ENCODE measurements around the gene FEZF2. TPM values are rescaled to one million over a fixed set of nuclear protein-coding genes. Genes with fewer than 3 reads are reported as not detected.

The FEZF2 gene
- total and polyA plus RNA-seq, 2 of the 8 experiments (the other 6 are each of a cell fraction or from before 2014, with no cell fraction given): 0.06 TPM; not detected in 1

DNA sequence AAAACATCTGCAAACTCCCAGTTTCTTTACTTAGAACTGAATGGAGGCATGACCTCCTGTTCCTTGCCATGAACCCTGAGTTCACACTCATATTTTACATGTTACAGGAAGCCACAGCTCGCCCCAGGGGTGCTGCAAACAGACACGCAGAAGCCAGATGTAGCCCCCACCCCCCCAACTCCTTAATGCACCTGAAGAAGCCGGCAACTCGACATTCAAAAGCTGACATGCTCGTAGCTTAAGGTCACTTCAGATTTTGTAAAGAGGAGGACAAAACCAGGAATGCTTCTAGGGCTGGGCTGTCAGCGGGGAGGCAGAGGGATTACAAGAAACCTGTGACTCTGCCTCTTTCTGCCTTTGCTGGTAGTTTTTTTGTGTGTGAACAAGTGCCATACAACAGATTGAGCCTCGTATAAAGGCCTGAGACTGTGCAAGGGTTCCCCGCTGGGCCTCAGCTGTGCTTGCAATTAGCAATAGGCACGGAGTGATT is 42.0 kb upstream of the FEZF2 start (continued):
- TF ChIP-seq GTF2F1 (IDR thresholded peaks at IDR 0.05; ENCODE audit: borderline replicate concordance, low read depth, low read length) (no peak), POLR2AphosphoS5 (IDR thresholded peaks at IDR 0.05; ENCODE audit: low read depth, low read length) (peak; percentile 35; the same call in 1 of the 2 replicates), RBBP5 (IDR thresholded peaks at IDR 0.05; ENCODE audit: borderline replicate concordance, low read depth, low read length) (peak; percentile 64; the same call in 1 of the 2 replicates), JUND (IDR thresholded peaks at IDR 0.05; ENCODE audit: low read length) (no peak), TAF1 (IDR thresholded peaks at IDR 0.05; ENCODE audit: low read depth, low read length) (no peak), CBX5 (IDR thresholded peaks at IDR 0.05; ENCODE audit: low read depth, low read length) (no peak), SRF (IDR thresholded peaks at IDR 0.05; ENCODE audit: low read depth, low read length) (no peak), EP300 (IDR thresholded peaks at IDR 0.05; ENCODE audit: borderline replicate concordance in 1 of 2, low read depth in 2 of 2, low read length in 2 of 2) (peak in 1 of 2 experiments; percentile 88; a peak in 1 of 3 replicates), SP1 (IDR thresholded peaks at IDR 0.05; ENCODE audit: low read depth, low read length) (peak; percentile 72), MAFK (IDR thresholded peaks at IDR 0.05; ENCODE audit: low read depth, low read length) (peak; percentile 34; the same call in 1 of the 2 replicates), SIX5 (IDR thresholded peaks at IDR 0.05; ENCODE audit: low read depth, low read length) (no peak), CREB1 (IDR thresholded peaks at IDR 0.05) (0 out of 2 replicates have a peak, but pooled peaks have one; percentile 32), HDAC2 (IDR thresholded peaks at IDR 0.05; ENCODE audit: borderline replicate concordance in 1 of 2, low read depth in 2 of 2, low read length in 2 of 2) (peak; percentile 44 to 48; a peak in 2 of 4 replicates), HDAC6 (IDR thresholded peaks at IDR 0.05; ENCODE audit: low read depth, low read length) (no peak), SAP30 (IDR thresholded peaks at IDR 0.05; ENCODE audit: insufficient read depth, insufficient replicate concordance, low read length) (peak; percentile 66), JUN (IDR thresholded peaks at IDR 0.05; ENCODE audit: low read depth, low read length) (no peak), RNF2 (IDR thresholded peaks at IDR 0.05; ENCODE audit: borderline replicate concordance, low read depth, low read length, missing control alignments, poor library complexity, severe bottlenecking) (no peak), TAF7 (optimal IDR thresholded peaks at IDR 0.05; ENCODE audit: borderline replicate concordance, low read depth, low read length) (no peak)
- TF ChIP-seq, protein P1, sequence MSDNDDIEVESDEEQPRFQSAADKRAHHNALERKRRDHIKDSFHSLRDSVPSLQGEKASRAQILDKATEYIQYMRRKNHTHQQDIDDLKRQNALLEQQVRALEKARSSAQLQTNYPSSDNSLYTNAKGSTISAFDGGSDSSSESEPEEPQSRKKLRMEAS (IDR thresholded peaks at IDR 0.05): peak; percentile 10; the same call in 1 of the 2 replicates
- TF ChIP-seq, protein P2, sequence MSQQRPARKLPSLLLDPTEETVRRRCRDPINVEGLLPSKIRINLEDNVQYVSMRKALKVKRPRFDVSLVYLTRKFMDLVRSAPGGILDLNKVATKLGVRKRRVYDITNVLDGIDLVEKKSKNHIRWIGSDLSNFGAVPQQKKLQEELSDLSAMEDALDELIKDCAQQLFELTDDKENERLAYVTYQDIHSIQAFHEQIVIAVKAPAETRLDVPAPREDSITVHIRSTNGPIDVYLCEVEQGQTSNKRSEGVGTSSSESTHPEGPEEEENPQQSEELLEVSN (IDR thresholded peaks at IDR 0.05): no peak
